ENCODE data around the gene GDF3. TPM values are rescaled to one million over a fixed set of nuclear protein-coding genes. Genes with fewer than 3 reads are reported as not detected.
"Not testable (repeated sequence)": the region's sequence is repeated elsewhere in the genome, so short reads cannot be mapped to it uniquely, and the experiment has no call there.

Gene GDF3
- polyA plus RNA-seq, 3 donors = 0.22 to 0.24 TPM; not detected in 1

DNA sequence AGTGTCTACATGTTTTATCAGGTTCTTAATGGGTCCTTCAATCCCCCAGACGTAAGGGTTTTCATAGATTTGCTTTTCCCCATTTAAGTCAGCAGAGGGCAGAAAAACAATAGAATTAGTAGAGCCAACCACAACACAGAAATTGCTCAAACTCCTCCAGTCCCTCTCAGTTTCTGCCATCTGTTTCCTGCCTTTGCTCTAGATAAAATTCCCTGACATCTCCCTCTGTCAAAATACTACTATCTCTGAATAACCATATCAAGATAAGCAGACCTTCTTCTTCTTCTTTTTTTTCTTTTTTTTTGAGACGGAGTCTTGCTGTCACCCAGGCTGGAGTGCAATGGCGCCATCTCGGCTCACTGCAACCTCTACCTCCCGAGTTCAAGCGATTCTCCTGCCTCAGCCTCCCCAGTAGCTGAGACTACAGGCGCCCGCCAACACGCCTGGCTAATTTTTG is 18.1 kb downstream of the GDF3 start:
- 37 to 56% (median 41%) methylated on average over 9 of the region's 9 CpGs for WGBS, 3 donors
- not testable (repeated sequence) for H3K27ac ChIP-seq (ENCODE audit: low read depth, low read length)

DNA sequence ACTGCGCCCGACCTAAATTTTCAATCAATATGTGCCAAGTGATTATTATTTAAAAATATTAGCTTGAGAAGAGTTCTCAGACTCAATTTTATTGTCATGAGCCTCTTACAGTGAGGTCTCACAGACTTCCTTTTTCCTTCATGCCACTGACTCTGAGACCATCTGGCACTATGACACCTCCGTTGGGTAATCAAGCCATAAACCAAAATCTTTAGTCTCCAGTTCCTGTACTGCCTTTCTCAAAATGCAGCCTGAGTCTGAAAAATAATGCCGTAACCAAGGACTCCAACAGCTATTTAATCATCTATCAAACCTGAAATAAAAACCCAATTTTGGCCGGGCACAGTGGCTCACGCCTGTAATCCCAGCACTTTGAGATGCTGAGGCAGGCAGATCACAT is 20.1 kb downstream of the GDF3 start:
- 50 to 66% (median 50%) methylated on average over 6 of the region's 6 CpGs for WGBS, 3 donors
- not testable (repeated sequence) for H3K27ac ChIP-seq (ENCODE audit: low read depth, low read length)

- H3K27ac ChIP-seq (ENCODE audit: low read depth, low read length) = no peak overlapping the region
- WGBS, 3 donors = 78 to 80% (median 78%) methylated on average over 5 of the region's 5 CpGs
Measured at GRCh38 chr12:7668171-7668570, 27.4 kb downstream of the GDF3 start.

GRCh38 chr12:7667125-7667524 is 28.4 kb downstream of the GDF3 start:
- 61 to 74% (median 72%) methylated on average over 4 of the region's 4 CpGs for WGBS, 3 donors

DNA sequence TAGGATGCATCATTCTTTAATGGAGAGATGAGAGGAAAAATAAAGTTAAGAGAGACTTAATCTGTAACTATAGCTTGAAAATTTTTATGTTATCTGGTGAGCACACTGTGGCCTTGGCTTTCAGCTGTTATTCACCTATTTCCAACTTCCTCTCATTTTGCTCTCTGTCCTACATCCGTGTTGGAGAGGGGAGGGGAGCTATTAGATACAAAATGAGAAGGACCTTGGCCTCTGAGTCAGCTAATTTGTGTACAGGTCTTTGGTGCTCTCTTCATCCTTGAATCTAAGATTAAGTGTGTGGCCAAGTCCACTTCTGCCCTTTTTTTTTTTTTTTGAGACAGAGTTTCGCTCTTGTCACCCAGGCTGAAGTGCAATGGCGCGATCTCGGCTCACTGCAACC is 29.0 kb downstream of the GDF3 start:
- H3K27ac ChIP-seq (ENCODE audit: low read depth, low read length) = no peak overlapping the region
- WGBS, 3 donors = 80 to 87% (median 85%) methylated on average over 4 to 5 of the region's 5 CpGs

More at GRCh38 chr12:7667125-7667524, 28.4 kb downstream of the GDF3 start:
- no peak overlapping the region for H3K27ac ChIP-seq (ENCODE audit: low read depth, low read length)

GRCh38 chr12:7661741-7662140 is 33.8 kb downstream of the GDF3 start:
- 72 to 89% (median 79%) methylated on average over 5 of the region's 5 CpGs for WGBS, 3 donors
- no peak overlapping the region for H3K27ac ChIP-seq (ENCODE audit: low read depth, low read length)

DNA sequence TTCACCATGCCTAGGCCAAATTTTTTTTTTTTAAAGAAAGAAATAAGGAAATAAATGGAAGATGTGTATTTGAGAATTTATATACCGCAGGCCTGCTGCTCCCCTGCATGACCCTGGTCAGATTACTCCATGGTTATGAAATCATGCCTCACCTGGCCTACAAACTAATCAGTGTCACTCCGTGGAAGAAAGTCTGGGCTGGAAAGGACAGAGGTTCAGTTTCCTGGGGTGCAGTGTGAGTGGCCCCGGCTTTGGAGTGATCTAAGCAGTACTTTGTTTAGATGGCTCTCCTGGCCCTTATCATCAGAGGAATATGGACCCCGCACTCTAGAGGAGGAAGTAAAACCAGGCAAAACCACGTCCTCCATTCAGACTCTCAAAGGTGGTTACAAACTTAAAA is 39.5 kb downstream of the GDF3 start:
- WGBS, 3 donors = 62 to 79% (median 68%) methylated on average over 5 of the region's 5 CpGs
- no peak overlapping the region for H3K27ac ChIP-seq (ENCODE audit: low read depth, low read length)

DNA sequence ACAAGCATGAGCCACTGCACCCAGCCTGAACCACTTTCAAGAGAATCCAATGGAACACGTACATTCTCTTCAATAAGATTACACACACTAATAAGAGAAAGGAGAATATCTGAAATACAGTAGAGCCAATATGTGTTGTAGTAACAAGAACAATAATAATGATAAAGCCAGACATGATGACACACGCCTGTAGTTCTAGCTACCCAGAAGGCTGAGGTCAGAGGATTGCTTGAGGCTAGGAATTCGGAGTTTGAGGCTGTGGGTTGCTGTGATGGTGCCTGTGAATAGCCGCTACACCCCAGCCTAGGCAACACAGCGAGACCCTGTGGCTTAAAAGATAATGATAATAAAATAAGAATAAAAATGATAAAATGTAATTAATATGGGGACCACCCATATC is 45.5 kb downstream of the GDF3 start:
- 87 to 91% (median 89%) methylated on average over 5 of the region's 5 CpGs for WGBS, 3 donors

GRCh38 chr12:7647071-7647470 is 48.5 kb downstream of the GDF3 start:
- no peak overlapping the region for H3K27ac ChIP-seq (ENCODE audit: low read depth, low read length)
- WGBS, 3 donors = 0 to 64% (median 0%) methylated on average over 1 of the region's 1 CpG

More for the DNA sequence above, 45.5 kb downstream of the GDF3 start:
- no peak overlapping the region for H3K27ac ChIP-seq (ENCODE audit: low read depth, low read length)

DNA sequence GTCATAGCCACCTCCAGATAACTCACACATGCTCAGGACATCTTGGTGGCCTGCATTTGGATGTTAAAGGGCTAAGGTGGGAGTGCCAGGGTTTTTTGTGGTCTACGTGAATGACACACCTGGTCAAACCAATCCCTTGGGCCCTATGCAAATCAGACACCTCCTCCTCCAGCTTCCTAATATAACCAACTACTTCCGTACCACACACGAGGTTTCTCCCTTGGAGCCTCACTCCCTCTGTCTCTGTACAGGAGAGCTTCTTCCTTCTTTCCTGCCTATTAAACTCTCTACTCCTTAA is 49.4 kb downstream of the GDF3 start:
- WGBS, 3 donors = 55 to 66% (median 66%) methylated on average over 3 of the region's 3 CpGs
- H3K27ac ChIP-seq (ENCODE audit: low read depth, low read length) = no peak overlapping the region

DNA sequence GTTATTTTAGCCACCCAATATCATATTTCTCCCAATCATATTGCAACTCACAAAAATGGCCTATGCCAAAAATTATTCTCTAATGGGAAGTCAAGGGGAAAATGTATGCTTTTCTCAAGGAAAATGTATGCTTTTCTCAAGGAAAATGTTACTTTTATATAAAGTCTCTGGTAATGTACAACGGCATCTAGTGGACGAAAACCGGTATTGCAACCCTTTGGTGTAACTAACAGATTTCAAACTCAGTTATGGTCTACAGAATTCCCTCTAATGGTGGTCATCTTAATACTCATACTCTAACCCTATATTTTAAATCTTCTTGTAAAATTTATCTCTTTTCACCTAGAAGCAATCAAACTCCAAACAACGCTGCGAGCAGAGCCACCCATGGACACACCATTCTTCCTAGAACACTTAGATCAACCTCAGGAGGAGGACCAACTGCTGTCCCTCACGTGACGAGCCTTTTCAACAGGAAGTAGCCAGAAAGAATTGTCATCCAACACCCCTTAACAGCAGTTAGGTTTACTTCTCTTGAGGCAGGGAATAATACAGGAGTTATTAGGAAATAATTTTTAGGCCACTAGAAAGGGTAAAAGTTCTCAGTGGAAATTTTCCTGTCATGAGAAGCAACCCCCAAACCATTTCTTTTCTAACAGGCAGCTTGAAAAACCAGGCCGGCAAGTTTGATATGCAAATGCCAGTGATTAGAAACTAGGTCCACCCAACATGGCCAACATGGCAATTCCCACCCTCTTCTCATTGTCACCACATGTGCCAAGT is 50.0 kb downstream of the GDF3 start:
- no peak overlapping the region for H3K27ac ChIP-seq (ENCODE audit: low read depth, low read length)
- 20 to 24% (median 23%) methylated on average over 8 of the region's 8 CpGs for WGBS, 3 donors

GRCh38 chr12:7642876-7643309 is 52.7 kb downstream of the GDF3 start:
- 53 to 61% (median 61%) methylated on average over 8 of the region's 8 CpGs for WGBS, 3 donors
- H3K27ac ChIP-seq (ENCODE audit: low read depth, low read length) = no peak overlapping the region

DNA sequence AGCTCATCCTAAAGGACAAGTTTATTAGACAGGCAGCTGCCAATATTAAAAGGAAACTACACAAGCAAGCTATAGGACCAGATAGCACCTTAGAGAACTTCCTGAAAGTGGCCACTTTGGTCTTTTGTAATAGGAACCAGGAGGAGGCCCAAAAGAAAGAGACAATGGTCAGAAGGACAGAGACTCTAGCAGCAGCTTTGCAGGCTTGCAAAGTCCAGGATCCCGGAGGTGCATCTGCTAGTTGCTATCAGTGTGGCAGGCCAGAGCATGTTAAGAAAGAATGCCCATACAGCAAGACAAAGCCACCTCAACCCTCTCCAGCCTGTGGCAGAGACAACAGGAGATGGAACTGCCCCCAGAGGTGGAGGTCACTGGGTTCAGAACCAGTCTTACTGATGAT is 53.3 kb downstream of the GDF3 start:
- 80 to 82% (median 81%) methylated on average over 1 of the region's 1 CpG for WGBS, 3 donors
- no peak overlapping the region for H3K27ac ChIP-seq (ENCODE audit: low read depth, low read length)

DNA sequence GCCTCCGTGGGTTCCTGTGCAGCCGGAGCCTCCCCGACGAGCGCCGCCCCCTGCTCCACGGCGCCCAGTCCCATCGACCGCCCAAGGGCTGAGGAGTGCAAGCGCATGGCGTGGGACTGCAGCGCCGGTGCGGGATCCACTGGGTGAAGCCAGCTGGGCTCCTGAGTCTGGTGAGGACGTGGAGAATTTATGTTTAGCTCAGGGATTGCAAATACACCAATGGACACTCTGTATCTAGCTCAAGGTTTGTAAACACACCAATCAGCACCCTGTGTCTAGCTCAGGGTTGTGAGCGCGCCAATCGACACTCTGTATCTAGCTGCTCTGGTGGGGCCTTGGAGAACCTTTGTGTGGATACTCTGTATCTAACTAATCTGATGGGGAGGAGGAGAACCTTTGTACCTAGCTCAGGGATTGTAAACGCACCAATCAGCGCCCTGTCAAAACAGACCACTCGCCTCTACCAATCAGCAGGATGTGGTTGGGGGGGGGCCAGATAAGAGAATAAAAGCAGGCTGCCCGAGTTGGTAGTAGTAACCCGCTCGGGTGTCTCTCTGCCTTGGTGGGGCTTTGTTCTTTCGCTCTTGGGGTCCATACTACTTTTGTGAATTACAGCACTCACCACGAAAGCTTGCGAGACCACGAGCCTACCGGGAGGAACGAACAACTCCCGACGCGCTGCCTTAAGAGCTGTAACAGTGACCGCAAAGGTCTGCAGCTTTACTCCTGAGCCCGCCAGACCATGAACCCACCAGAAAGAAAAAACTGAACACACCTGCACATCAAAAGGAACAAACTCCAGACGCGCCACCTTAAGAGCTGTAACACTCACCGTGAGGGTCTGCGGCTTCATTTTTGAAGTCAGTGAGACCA is 55.2 kb downstream of the GDF3 start:
- not testable (repeated sequence) for H3K27ac ChIP-seq (ENCODE audit: low read depth, low read length)
- 58 to 66% (median 61%) methylated on average over 38 to 40 of the region's 40 CpGs for WGBS, 3 donors

Other genes starting within 250 kb of the GDF3 start
- 100 to 1,000 TPM in 2 of 3 donors, 10 to 100 TPM in 1; 48.3 to 211 (median 123) TPM for gene CD163, start 192.0 kb downstream of the GDF3 start, polyA plus RNA-seq
- not detected for gene APOBEC1, start 29.9 kb downstream of the GDF3 start, polyA plus RNA-seq
- gene DPPA3, start 15.7 kb upstream of the GDF3 start, polyA plus RNA-seq = not detected
- not detected for gene CLEC4C, start 51.6 kb upstream of the GDF3 start, polyA plus RNA-seq
- not detected for gene NANOGNB, start 69.4 kb upstream of the GDF3 start, polyA plus RNA-seq
- not detected for gene NANOG, start 93.6 kb upstream of the GDF3 start, polyA plus RNA-seq
- 1 to 10 TPM in 1 of 3 donors, under 1 TPM in 1, not detected in 1; 0.13 to 5.3 TPM for gene SLC2A14, start 177.1 kb upstream of the GDF3 start, polyA plus RNA-seq
- 10 to 100 TPM in 2 of 3 donors, 1 to 10 TPM in 1; 4.3 to 79.4 (median 43.3) TPM for gene SLC2A3, start 240.4 kb upstream of the GDF3 start, polyA plus RNA-seq